Effector CD4-positive, alpha-beta T cell (primary cell): ENCODE measurements around the gene RAB3B.
"Not testable (repeated sequence)": the region's sequence is repeated elsewhere in the genome, so short reads cannot be mapped to it uniquely, and the experiment has no call there.

ENCODE experiments used
- DNase-seq: peaks from one replicate; pipeline ENCODE4 v3.0.0-alpha.2; 2020

Gene RAB3B

GRCh38 chr1:51988254-51988653 lies 2.2 kb downstream of the RAB3B start:
- no peak for DNase-seq

- no peak for DNase-seq
Measured at GRCh38 chr1:51986718-51987117, 3.8 kb downstream of the RAB3B start.

GRCh38 chr1:51982161-51982560 lies 8.3 kb downstream of the RAB3B start:
- no peak for DNase-seq

- DNase-seq: no peak
Measured at GRCh38 chr1:51981555-51981954, 8.9 kb downstream of the RAB3B start.

GRCh38 chr1:51978099-51978498 lies 12.4 kb downstream of the RAB3B start:
- no peak for DNase-seq

- DNase-seq: no peak
Measured at GRCh38 chr1:51976846-51977602, 13.5 kb downstream of the RAB3B start.

GRCh38 chr1:51973587-51974474 lies 16.7 kb downstream of the RAB3B start:
- DNase-seq: no peak

GRCh38 chr1:51969038-51969705 lies 21.3 kb downstream of the RAB3B start:
- no peak for DNase-seq

- no peak for DNase-seq
Measured at GRCh38 chr1:51968632-51969031, 21.9 kb downstream of the RAB3B start.

- not testable (repeated sequence) for DNase-seq
Measured at GRCh38 chr1:51967213-51967791, 23.2 kb downstream of the RAB3B start.

- no peak for DNase-seq
Measured at GRCh38 chr1:51966559-51966958, 23.9 kb downstream of the RAB3B start.

GRCh38 chr1:51964309-51964696 lies 26.2 kb downstream of the RAB3B start:
- no peak for DNase-seq

- no peak for DNase-seq
Measured at GRCh38 chr1:51963592-51964308, 26.8 kb downstream of the RAB3B start.

GRCh38 chr1:51962486-51963356 lies 27.8 kb downstream of the RAB3B start:
- no peak for DNase-seq

GRCh38 chr1:51961954-51962353 lies 28.5 kb downstream of the RAB3B start:
- no peak for DNase-seq

- DNase-seq: no peak
Measured at GRCh38 chr1:51961231-51961630, 29.3 kb downstream of the RAB3B start.

GRCh38 chr1:51960262-51960661 lies 30.2 kb downstream of the RAB3B start:
- no peak for DNase-seq

- no peak for DNase-seq
Measured at GRCh38 chr1:51958824-51959223, 31.7 kb downstream of the RAB3B start.

GRCh38 chr1:51957618-51958017 lies 32.9 kb downstream of the RAB3B start:
- no peak for DNase-seq

- DNase-seq: no peak
Measured at GRCh38 chr1:51956528-51957509, 33.7 kb downstream of the RAB3B start.
